H1 (cell line): Measurements from ENCODE around the gene CXCL14. TPM values are rescaled to one million over a fixed set of nuclear protein-coding genes. Genes with fewer than 3 reads are reported as not detected.

ENCODE experiments used
- CTCF ChIA-PET: fragments of 300-600 bp; sonication (Branson Sonifier 250); formaldehyde crosslinking; loops from one replicate; lab custom pipeline; 2021; ENCODE audit not compliant: partially characterized antibody; lab: Charles Lee
- POLR2A ChIA-PET: fragments of 300-600 bp; sonication (Branson Sonifier 250); formaldehyde crosslinking; loops from one replicate; lab custom pipeline; 2021; ENCODE audit warnings: inconsistent platforms; ENCODE audit not compliant: partially characterized antibody; lab: Charles Lee
- DNase-seq, 2 experiments: peaks; one replicate each; pipeline versions ENCODE4 v3.0.0 to v3.0.0-alpha.2; 2010 to 2022; ENCODE audit warnings: low spot score in 2 of 2, low read depth in 1 of 2, mixed read lengths in 1 of 2
- FAIRE-seq: peaks from 2 replicates; lab custom pipeline; 2011; peaks lifted over from hg19 to GRCh38; lab: Jason Lieb, UNC
- H2AFZ ChIP-seq: 2 replicates; pipeline ENCODE4 v1.8.1; 2012; ENCODE audit warnings: low read length, inconsistent platforms
- H2AK5ac ChIP-seq: 2 replicates; pipeline ENCODE4 v1.6.1; 2013; ENCODE audit warnings: low read depth, low read length
- H2BK120ac ChIP-seq: replicated peaks from 2 replicates; pipeline ENCODE3; 2013; ENCODE audit warnings: low read depth, low read length, inconsistent platforms
- H2BK12ac ChIP-seq: 2 replicates; pipeline ENCODE4 v1.6.1; 2013; ENCODE audit warnings: low read depth, low read length
- H2BK15ac ChIP-seq: 2 replicates; pipeline ENCODE4 v1.6.1; 2013; ENCODE audit warnings: low read length
- H2BK20ac ChIP-seq: 2 replicates; pipeline ENCODE4 v1.6.1; 2013; ENCODE audit warnings: low read length
- H2BK5ac ChIP-seq: 2 replicates; pipeline ENCODE4 v1.6.1; 2013; ENCODE audit warnings: low read depth, low read length
- H3K14ac ChIP-seq: 2 replicates; pipeline ENCODE4 v1.6.1; 2013; ENCODE audit warnings: inconsistent platforms; ENCODE audit not compliant: insufficient read length
- H3K18ac ChIP-seq: 2 replicates; pipeline ENCODE4 v1.6.1; 2013; ENCODE audit warnings: low read length; ENCODE audit errors: extremely low read depth
- H3K23ac ChIP-seq: 2 replicates; pipeline ENCODE4 v1.6.1; 2013; ENCODE audit warnings: inconsistent platforms; ENCODE audit not compliant: insufficient read length
- H3K23me2 ChIP-seq: 2 replicates; pipeline ENCODE4 v1.6.1; 2013; ENCODE audit warnings: low read depth, low read length
- H3K27ac ChIP-seq: 2 replicates; pipeline ENCODE4 v1.6.1; 2011; ENCODE audit warnings: low read depth, low read length, inconsistent platforms
- H3K27me3 ChIP-seq, 4 experiments: replicated peaks in 1 of 4; 1 replicate in 1 of 4; 2 replicates in 3 of 4; pipeline versions ENCODE4 v1.6.1 to v1.8.1; 2011 to 2013; ENCODE audit warnings: low read length in 3 of 4, mild to moderate bottlenecking in 3 of 4, inconsistent platforms in 2 of 4, mixed read lengths in 2 of 4, moderate library complexity in 1 of 4; ENCODE audit not compliant: control insufficient read depth in 3 of 4, insufficient read depth in 3 of 4; ENCODE audit errors: extremely low read depth in 1 of 4
- H3K36me3 ChIP-seq, 4 experiments: 2 replicates each; pipeline versions ENCODE4 v1.6.1 to v1.8.1; 2011 to 2013; ENCODE audit warnings: mild to moderate bottlenecking in 4 of 4, low read length in 3 of 4, moderate library complexity in 2 of 4, control low read depth in 1 of 4, inconsistent platforms in 1 of 4; ENCODE audit not compliant: insufficient read depth in 4 of 4, control insufficient read depth in 2 of 4
- H3K4ac ChIP-seq: replicated peaks from 2 replicates; pipeline ENCODE3; 2013; ENCODE audit warnings: low read length, low read depth, mixed read lengths, inconsistent platforms; ENCODE audit not compliant: insufficient read length
- H3K4me1 ChIP-seq, 4 experiments: replicated peaks in 1 of 4; 1 replicate in 1 of 4; 2 replicates in 3 of 4; pipeline versions ENCODE4 v1.6.1 to v1.8.1; 2011 to 2013; ENCODE audit warnings: low read length in 3 of 4, inconsistent platforms in 2 of 4, mixed read lengths in 1 of 4; ENCODE audit not compliant: insufficient read depth in 4 of 4, control insufficient read depth in 3 of 4
- H3K4me2 ChIP-seq, 2 experiments: 2 replicates each; pipeline versions ENCODE4 v1.6.1 to v1.8.1; 2011 to 2013; ENCODE audit warnings: low read depth in 2 of 2, low read length in 2 of 2, control low read depth in 1 of 2, inconsistent platforms in 1 of 2, mild to moderate bottlenecking in 1 of 2; ENCODE audit not compliant: insufficient read depth in 1 of 2
- H3K4me3 ChIP-seq, 4 experiments: fragments of 200-600, 300-600 bp in 1 of 4; sonication (generic), shearing (Covaris generic), sonication (Bioruptor Twin) in 1 of 4; 2 replicates each; pipeline versions ENCODE4 v1.5.1 to v1.8.1; 2011 to 2016; ENCODE audit warnings: low read length in 4 of 4, low read depth in 3 of 4, control low read depth in 2 of 4, inconsistent platforms in 2 of 4, mild to moderate bottlenecking in 2 of 4, mixed read lengths in 1 of 4, moderate library complexity in 1 of 4; ENCODE audit not compliant: insufficient read depth in 2 of 4; ENCODE audit errors: extremely low read depth in 1 of 4
- H3K56ac ChIP-seq: replicated peaks from 2 replicates; pipeline ENCODE3; 2013; ENCODE audit warnings: low read depth, mild to moderate bottlenecking, mixed read lengths, low read length, inconsistent platforms; ENCODE audit not compliant: insufficient read length
- H3K79me1 ChIP-seq: 2 replicates; pipeline ENCODE4 v1.6.1; 2013; ENCODE audit warnings: low read depth, low read length, control low read depth
- H3K79me2 ChIP-seq, 2 experiments: 2 replicates each; pipeline versions ENCODE4 v1.6.1 to v1.8.1; 2012 to 2013; ENCODE audit warnings: low read length in 2 of 2, mild to moderate bottlenecking in 2 of 2, inconsistent platforms in 1 of 2; ENCODE audit not compliant: insufficient read depth in 2 of 2, control insufficient read depth in 1 of 2
- H3K9ac ChIP-seq, 4 experiments: replicated peaks in 1 of 4; 1 replicate in 1 of 4; 2 replicates in 3 of 4; pipeline versions ENCODE4 v1.6.1 to v1.8.1; 2011 to 2013; ENCODE audit warnings: low read depth in 3 of 4, low read length in 3 of 4, control low read depth in 2 of 4, mild to moderate bottlenecking in 2 of 4, moderate library complexity in 2 of 4, inconsistent platforms in 1 of 4; ENCODE audit errors: extremely low read depth in 1 of 4
- H3K9me3 ChIP-seq, 2 experiments: 2 replicates each; pipeline versions ENCODE4 v1.6.1 to v1.8.1; 2012 to 2013; ENCODE audit warnings: mild to moderate bottlenecking in 2 of 2, moderate library complexity in 2 of 2, control low read depth in 1 of 2, inconsistent platforms in 1 of 2, low read depth in 1 of 2, low read length in 1 of 2, mixed read lengths in 1 of 2; ENCODE audit not compliant: insufficient read depth in 2 of 2
- H4K20me1 ChIP-seq, 2 experiments: replicated peaks in 1 of 2; 2 replicates each; pipeline versions ENCODE3 to v1.8.1; 2011 to 2013; ENCODE audit warnings: inconsistent platforms in 2 of 2, low read length in 2 of 2, mild to moderate bottlenecking in 1 of 2; ENCODE audit not compliant: insufficient read depth in 2 of 2, control insufficient read depth in 1 of 2
- H4K5ac ChIP-seq: 2 replicates; pipeline ENCODE4 v1.6.1; 2013; ENCODE audit warnings: low read length, low read depth, mixed read lengths, inconsistent platforms; ENCODE audit not compliant: insufficient read length
- H4K8ac ChIP-seq: 2 replicates; pipeline ENCODE4 v1.8.0; 2013; ENCODE audit warnings: mild to moderate bottlenecking, moderate library complexity, low read length, inconsistent platforms; ENCODE audit not compliant: insufficient read depth; ENCODE audit errors: extremely low read depth
- H4K91ac ChIP-seq: replicated peaks from 2 replicates; pipeline ENCODE3; 2013; ENCODE audit warnings: low read length, mixed read lengths, inconsistent platforms; ENCODE audit not compliant: insufficient read length
- CHD1 ChIP-seq: IDR thresholded peaks from 2 replicates; pipeline ENCODE4 v1.6.1; 2012; ENCODE audit warnings: low read depth, low read length, improper control_type of control experiment
- KDM4A ChIP-seq: IDR thresholded peaks from one replicate; pipeline ENCODE4 v1.7.1; 2012; ENCODE audit warnings: low read depth, mild to moderate bottlenecking, moderate library complexity, low read length, inconsistent platforms; ENCODE audit not compliant: severe bottlenecking
- NRF1 ChIP-seq: IDR thresholded peaks from 2 replicates; pipeline ENCODE4 v1.6.1; 2011; ENCODE audit warnings: mild to moderate bottlenecking, low read depth, low read length, improper control_type of control experiment
- WGBS, 2 experiments: shearing (Covaris generic) in 1 of 2; methylation state at CpG; one replicate each; pipeline versions ENCODE4 v1.1.6 to v1.1.7; 2013 to 2015; ENCODE audit warnings: low lambda C conversion rate in 2 of 2, mixed read lengths in 2 of 2, inconsistent platforms in 1 of 2, low coverage in 1 of 2, missing lambda C conversion rate in 1 of 2; ENCODE audit not compliant: insufficient replicate concordance in 2 of 2, insufficient coverage in 1 of 2, insufficient read length in 1 of 2; ENCODE audit errors: extremely low coverage in 1 of 2, missing lambda C conversion rate in 1 of 2; 5-methylcytosine and 5-hydroxymethylcytosine counted together
- polyA plus RNA-seq, 7 experiments: library from polyadenylated mRNA; depleted of rRNA in 3 of 7; stranded (reverse) in 5 of 7; unstranded in 2 of 7; fragments of >200 nt in 5 of 7; fragments of 200-250 nt in 2 of 7; gene quantifications; 1 replicate in 5 of 7; 2 replicates in 1 of 7; 4 replicates in 1 of 7; pipeline versions ENCODE4 v1.2.1 to v1.2.3, GENCODE V29; 2011 to 2013; ENCODE audit warnings: missing spikeins in 2 of 7, mixed read lengths in 2 of 7
- total RNA-seq: library from RNA; stranded (reverse); fragmentation: NEBNext Ultra II Directional; extraction: Animal tissue kit (Norgen Biotek cat#: 25700); gene quantifications from 2 replicates; pipeline ENCODE4 v1.2.1, GENCODE V29; 2021

The CXCL14 gene
- total and polyA plus RNA-seq, 2 of the 8 experiments (the other 6 are each of a cell fraction or from before 2014, with no cell fraction given), result 1.5 to 1.8 TPM

DNA sequence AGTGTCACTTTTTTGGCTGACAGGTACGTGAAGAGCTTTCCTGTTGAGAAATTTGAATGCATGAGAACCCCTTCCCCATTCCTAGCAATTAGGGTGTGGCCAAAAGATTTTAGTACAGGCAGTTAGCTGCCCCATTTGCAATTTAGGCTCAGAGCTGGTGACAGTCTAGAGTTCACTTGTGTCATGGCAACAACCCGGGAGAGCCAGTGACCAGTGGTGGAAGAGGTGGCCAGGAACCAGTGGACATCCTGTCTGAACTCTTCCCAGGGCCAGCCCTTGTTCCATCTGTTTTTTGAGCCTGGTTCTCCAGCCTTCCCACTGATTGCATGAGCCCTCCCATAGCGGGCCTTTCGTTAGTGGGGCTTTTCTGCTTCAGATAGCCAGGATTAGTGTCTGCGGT, 40.5 kb downstream of the CXCL14 start:
- Histone ChIP-seq H2BK15ac (no peak overlapping the region), H4K91ac (no peak overlapping the region), H3K14ac (no peak overlapping the region), H2BK12ac (no peak overlapping the region), H3K36me3 (peaks cover 0 to 11% (median 0%) of the 10 kb centered on the region in 4 experiments; a peak in 2 of 8 replicates), H4K8ac (no peak overlapping the region), H3K79me2 (no peaks in the 10 kb centered on the region), H2BK20ac (no peak overlapping the region), H2AK5ac (no peak overlapping the region), H3K56ac (no peak overlapping the region), H3K18ac (no peak overlapping the region), H3K9ac (no peak overlapping the region), H2BK5ac (no peak overlapping the region), H2BK120ac (no peak overlapping the region), H3K23me2 (peaks cover 10% of the 10 kb centered on the region; the same call in 1 of the 2 replicates), H3K9me3 (peaks cover 9 to 15% of the 10 kb centered on the region in 2 experiments), H3K23ac (no peak overlapping the region), H4K5ac (no peak overlapping the region), H3K4me3 (no peak overlapping the region), H3K4ac (no peak overlapping the region), H2AFZ (no peak overlapping the region), H4K20me1 (peaks cover 27 to 36% of the 10 kb centered on the region in 2 experiments), H3K27me3 (peaks cover 98 to 100% (median 99%) of the 10 kb centered on the region in 4 experiments), H3K4me2 (no peak overlapping the region), H3K4me1 (peaks cover 0 to 12% (median 11%) of the 10 kb centered on the region in 4 experiments; a peak in 6 of 7 replicates), H3K79me1 (no peaks in the 10 kb centered on the region), H3K27ac (no peak overlapping the region)
- CTCF ChIA-PET, result interaction anchor here (1.2 to 7.0 kb wide), 5 partner anchors 14 to 73 kb away, joined by 3 to 77 read pairs (median 4); no protein-coding TSS in a partner anchor
- 81% methylated on average over 5 of the region's 5 CpGs; no CpG with 5 or more reads in 1 of the 2 experiments for WGBS, 2 experiments
- TF ChIP-seq CHD1, result no peak
- TF ChIP-seq KDM4A, result no peak
- no peak for TF ChIP-seq NRF1
- FAIRE-seq (no peak), DNase-seq (no peak)
- POLR2A ChIA-PET, result interaction anchor here (0.7 kb wide), 1 partner anchor 51 kb away, joined by 3 read pairs; no protein-coding TSS in a partner anchor
